K562 treated with DMSO at 1 percent for 4 hours (cell line): ENCODE results near the gene POTED. TPM values are rescaled to one million over a fixed set of nuclear protein-coding genes. Genes with fewer than 3 reads are reported as not detected.

Source experiments
- total RNA-seq: library from RNA; unstranded; fragments of 300-600 nt; gene quantifications from 2 replicates; pipeline ENCODE4 v1.2.3, GENCODE V29; 2022; ENCODE audit not compliant: insufficient read depth

Gene POTED
- total RNA-seq: not detected in 2 replicates

DNA sequence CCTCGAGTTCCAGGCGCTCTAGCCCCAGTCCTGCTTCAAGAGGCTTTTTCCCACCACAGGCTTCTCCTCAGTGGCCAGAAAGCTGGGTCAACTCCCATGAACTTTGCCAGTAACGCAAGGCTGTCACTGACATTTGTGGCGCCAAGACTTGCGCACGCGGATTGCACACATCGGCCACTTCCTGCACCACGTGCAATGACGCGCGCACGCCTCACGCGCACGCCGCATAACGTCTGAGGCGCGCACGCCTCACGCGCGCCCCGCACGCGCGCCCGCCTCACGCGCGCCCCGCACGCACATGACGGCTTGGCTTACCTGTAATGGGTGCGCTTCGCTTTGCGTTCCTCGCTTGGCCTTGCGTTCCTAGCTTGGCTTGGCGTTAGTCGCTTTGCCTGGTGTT lies at the start of gene POTED:
Gene POTED (plus strand): TSS at position 301 of the 400 bp plus-strand sequence. CDS start 452 bp downstream, outside the sequence.

